ENCODE data around the gene STX17. TPM values are rescaled to one million over a fixed set of nuclear protein-coding genes. Genes with fewer than 3 reads are reported as not detected.
A peak's percentile ranks its signal among the peaks of the same experiment; 100 is the strongest.
"Not testable (repeated sequence)": the region's sequence is repeated elsewhere in the genome, so short reads cannot be mapped to it uniquely, and the experiment has no call there.

STX17 gene
- 10 to 100 TPM; 27.4 to 33.4 TPM for total RNA-seq

DNA sequence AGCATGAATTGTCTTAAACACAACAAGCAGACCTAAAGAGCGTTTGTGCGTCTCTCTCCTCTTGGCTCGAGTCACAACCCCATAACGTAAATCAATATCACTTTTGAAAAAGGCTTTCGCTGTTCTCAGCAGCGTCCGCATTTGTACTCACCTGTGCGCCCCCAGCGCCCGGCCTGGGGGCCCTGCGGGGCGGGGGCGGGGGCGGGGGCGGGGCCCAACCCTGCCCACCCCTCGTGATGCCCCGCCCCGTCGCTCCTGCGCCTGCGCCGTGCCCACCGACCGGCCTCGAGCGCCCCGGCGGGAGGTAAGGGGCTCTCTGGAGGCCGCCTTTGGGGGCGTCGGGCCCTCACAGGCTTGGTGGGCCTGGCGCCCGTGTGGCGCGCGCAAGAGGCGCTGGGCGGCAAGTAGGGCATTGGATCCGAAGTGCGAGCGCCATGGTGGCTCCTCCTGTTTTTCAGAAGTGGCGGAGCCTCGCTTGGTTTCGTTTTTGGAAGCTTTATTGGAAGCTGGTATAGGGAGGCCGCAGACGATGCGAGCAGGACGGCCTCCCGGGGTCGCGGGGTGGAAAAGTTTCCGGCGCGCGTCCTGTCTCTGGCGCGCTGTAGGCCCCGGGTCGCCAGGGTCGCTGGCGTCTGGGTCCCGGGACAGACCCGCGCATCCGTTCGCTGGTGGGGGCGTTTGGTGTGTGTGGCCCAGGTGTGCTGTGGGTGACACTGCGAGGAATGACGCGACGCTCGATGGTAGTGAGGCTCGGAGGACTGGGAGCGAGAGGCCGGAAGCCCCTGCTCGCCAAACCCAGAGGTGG, at the start of gene STX17:
STX17 (plus strand) TSS at position 252 of the 805 bp plus-strand sequence. CDS start 8,586 bp downstream, outside the sequence.
- Mint-ChIP-seq H3K27ac (peak within 1 kb of the TSS; percentile 96), H3K27me3 (peaks cover 3% of the 10 kb centered on the region), H3K9me3 (no peaks in the 10 kb centered on the region), H3K4me1 (peaks cover 31% of the 10 kb centered on the region), H3K36me3 (peaks cover 4% of the 10 kb centered on the region), H3K4me3 (peak within 1 kb of the TSS; percentile 97)
- DNase-seq, result peak; percentile 81

DNA sequence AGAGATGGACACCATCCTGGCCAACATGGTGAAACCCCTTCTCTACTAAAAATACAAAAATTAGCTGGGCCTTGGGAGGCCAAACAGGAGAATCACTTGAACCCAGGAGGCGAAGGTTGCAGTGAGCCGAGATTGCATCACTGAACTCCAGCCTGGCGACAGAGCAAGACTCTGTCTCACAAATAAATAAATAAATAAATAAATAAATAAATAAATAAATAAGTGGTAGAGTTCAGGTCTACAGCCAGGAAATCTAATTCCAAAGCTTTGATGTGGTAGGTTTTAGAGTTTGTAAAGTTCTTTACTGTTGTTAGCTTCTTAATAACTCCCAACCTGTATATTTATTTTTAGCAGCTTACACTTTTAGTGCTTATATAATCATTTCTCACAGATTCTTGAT, 48.9 kb upstream of the STX17 start:
- H3K4me3 Mint-ChIP-seq, DNase-seq, H3K4me1 Mint-ChIP-seq, H3K27me3 Mint-ChIP-seq, H3K9me3 Mint-ChIP-seq, H3K27ac Mint-ChIP-seq: not testable (repeated sequence)
- H3K36me3 Mint-ChIP-seq, result peaks cover 62% of the 10 kb centered on the region

DNA sequence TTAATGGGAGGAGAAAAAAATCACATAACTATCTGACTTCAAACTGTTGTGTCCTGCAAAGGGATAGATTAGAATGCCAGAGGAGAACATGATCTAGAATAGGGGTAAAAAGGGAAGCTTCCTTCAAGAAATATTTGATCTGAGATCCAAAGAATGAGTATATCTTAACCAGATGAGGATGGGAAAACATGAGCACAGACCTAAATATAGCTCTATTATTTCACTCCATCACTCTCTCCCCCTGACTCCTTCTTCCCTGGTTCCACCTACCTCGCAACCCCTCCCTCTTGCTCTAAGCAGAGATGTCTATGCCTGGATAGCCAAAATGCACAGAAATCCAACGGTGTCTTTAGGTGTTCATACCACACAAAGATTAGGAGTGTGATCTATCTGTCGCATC, 48.4 kb upstream of the STX17 start:
- H3K27me3 Mint-ChIP-seq, result no peaks in the 10 kb centered on the region
- no peak overlapping the region for H3K4me3 Mint-ChIP-seq
- H3K36me3 Mint-ChIP-seq, result peaks cover 62% of the 10 kb centered on the region
- H3K4me1 Mint-ChIP-seq, result no peaks in the 10 kb centered on the region
- H3K9me3 Mint-ChIP-seq, result no peaks in the 10 kb centered on the region
- DNase-seq, result no peak
- H3K27ac Mint-ChIP-seq, result no peak overlapping the region

DNA sequence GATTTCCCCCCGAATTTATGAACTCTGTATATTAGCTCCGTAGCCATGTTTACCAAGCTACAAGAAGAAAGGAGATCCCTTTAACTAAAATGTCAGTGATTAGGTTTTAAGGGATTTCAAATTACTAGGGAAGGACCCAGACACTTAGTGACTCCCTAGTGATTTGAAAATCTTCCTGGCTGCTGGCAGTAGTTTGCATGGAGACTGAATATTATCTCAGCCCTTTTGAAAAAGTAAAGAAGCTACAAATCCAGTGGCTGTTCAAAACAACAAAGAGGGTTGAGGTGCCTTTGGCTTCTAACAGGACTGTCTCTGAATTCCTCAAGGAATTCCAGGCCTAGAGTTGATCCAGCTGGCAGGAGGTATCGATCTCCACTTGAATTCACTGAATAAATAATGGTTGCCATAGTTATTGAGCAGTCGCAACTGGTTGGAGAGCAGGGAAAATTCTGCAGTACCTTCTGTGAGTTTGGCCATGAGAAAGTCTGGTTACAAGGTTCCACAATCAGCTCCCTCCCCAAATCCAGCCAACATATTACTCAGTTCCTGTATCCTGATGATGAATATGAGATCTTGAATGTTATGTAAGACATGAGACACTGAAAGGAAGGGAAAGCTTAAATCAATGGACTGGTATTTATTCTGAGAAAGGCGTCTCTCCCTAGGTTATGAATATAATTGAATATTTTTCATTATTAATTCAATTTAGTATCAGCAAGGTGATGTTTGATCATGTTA, 47.0 kb upstream of the STX17 start:
- Mint-ChIP-seq H3K36me3 (peaks cover 72% of the 10 kb centered on the region), H3K4me1 (no peaks in the 10 kb centered on the region), H3K27me3 (no peaks in the 10 kb centered on the region), H3K27ac (no peak overlapping the region), H3K9me3 (no peaks in the 10 kb centered on the region), H3K4me3 (no peak overlapping the region)
- DNase-seq, result no peak

DNA sequence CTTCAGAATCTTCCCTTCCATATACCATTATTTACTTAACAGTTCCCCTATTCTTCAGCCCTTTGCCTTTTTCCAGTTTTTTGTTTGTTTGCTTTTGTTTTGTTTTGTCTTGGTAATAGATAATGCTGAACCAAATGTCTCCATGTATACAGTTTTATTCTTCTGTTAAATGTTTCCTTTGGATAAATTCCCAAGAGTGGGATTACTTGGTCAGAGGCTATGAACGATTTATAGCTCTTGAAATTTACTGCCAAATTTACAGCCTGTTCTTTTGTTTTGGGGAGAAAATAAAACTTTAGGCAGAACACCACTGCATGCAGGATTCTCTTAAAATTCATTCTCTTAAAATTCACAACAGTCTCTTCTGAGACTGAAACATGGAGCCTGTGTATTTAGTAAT, 46.2 kb upstream of the STX17 start:
- H3K27me3 Mint-ChIP-seq, result no peaks in the 10 kb centered on the region

GRCh38 chr9:99863955-99864354, 42.5 kb upstream of the STX17 start:
- Mint-ChIP-seq H3K27ac (no peak overlapping the region), H3K4me1 (peaks cover 16% of the 10 kb centered on the region), H3K9me3 (no peaks in the 10 kb centered on the region), H3K27me3 (no peaks in the 10 kb centered on the region), H3K36me3 (peaks cover 45% of the 10 kb centered on the region), H3K4me3 (no peak overlapping the region)
- DNase-seq, result no peak

More for the DNA sequence above, 46.2 kb upstream of the STX17 start:
- H3K27ac Mint-ChIP-seq, result no peak overlapping the region
- no peak overlapping the region for H3K4me3 Mint-ChIP-seq
- no peaks in the 10 kb centered on the region for H3K9me3 Mint-ChIP-seq
- no peaks in the 10 kb centered on the region for H3K4me1 Mint-ChIP-seq
- H3K36me3 Mint-ChIP-seq, result peaks cover 67% of the 10 kb centered on the region
- no peak for DNase-seq

DNA sequence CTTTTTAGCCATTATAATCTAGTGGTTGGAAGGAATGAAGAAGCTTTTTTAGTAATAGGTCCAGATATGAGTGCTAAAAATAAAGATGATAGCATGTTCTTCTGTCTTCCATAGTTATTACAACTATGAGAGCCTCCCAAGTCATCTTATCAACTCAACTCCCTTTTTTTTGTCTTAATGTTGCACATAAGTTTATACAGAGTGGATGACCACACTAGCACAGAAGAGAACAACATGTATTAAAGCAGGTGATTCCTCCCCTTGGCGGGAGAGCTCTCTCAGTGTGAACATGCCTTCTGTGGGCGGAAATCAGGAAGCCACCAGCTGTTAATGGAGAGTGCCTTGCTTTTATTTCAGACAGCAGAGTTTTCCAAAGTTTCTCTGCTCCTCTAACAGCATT, 40.1 kb upstream of the STX17 start:
- Mint-ChIP-seq H3K27ac (no peak overlapping the region), H3K27me3 (no peaks in the 10 kb centered on the region), H3K9me3 (no peaks in the 10 kb centered on the region), H3K4me3 (no peak overlapping the region), H3K36me3 (peaks cover 30% of the 10 kb centered on the region), H3K4me1 (peaks cover 16% of the 10 kb centered on the region)
- DNase-seq, result no peak

- Mint-ChIP-seq H3K4me1 (peaks cover 16% of the 10 kb centered on the region), H3K36me3 (peaks cover 21% of the 10 kb centered on the region), H3K9me3 (no peaks in the 10 kb centered on the region), H3K27me3 (no peaks in the 10 kb centered on the region), H3K27ac (no peak overlapping the region), H3K4me3 (no peak overlapping the region)
- DNase-seq, result no peak
Measured at GRCh38 chr9:99867536-99867935, 38.9 kb upstream of the STX17 start.

GRCh38 chr9:99867968-99868367, 38.5 kb upstream of the STX17 start:
- Mint-ChIP-seq H3K36me3 (peaks cover 16% of the 10 kb centered on the region), H3K9me3 (no peaks in the 10 kb centered on the region), H3K4me3 (no peak overlapping the region), H3K27me3 (no peaks in the 10 kb centered on the region), H3K4me1 (peaks cover 16% of the 10 kb centered on the region), H3K27ac (no peak overlapping the region)
- DNase-seq, result no peak

GRCh38 chr9:99868845-99869244, 37.6 kb upstream of the STX17 start:
- H3K27ac Mint-ChIP-seq, result no peak overlapping the region
- H3K9me3 Mint-ChIP-seq, result no peaks in the 10 kb centered on the region
- peaks cover 18% of the 10 kb centered on the region for H3K4me1 Mint-ChIP-seq
- peaks cover 2% of the 10 kb centered on the region for H3K27me3 Mint-ChIP-seq
- H3K4me3 Mint-ChIP-seq, result no peak overlapping the region
- no peak for DNase-seq
- H3K36me3 Mint-ChIP-seq, result peaks cover 8% of the 10 kb centered on the region

DNA sequence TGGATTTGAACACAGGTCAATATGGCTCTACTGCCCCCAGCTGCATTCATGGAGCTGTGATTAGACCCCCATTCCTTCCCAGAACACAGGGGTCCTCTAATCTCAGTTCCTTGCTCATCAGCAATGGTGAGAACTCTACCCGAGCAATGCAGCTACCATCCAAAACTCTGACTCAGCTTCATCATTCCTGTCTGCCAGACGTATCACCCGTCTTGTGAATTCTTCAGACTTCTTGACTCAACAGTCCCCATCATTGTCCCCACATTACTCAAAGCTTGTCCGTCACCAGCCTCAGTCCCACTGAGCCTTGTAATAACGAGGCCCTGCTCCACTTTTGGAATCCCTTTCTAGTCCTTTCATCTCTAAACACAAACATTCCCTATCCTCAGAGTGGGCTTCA, 36.3 kb upstream of the STX17 start:
- Mint-ChIP-seq H3K27ac (no peak overlapping the region), H3K4me1 (peaks cover 22% of the 10 kb centered on the region), H3K27me3 (peaks cover 6% of the 10 kb centered on the region), H3K4me3 (no peak overlapping the region), H3K9me3 (no peaks in the 10 kb centered on the region), H3K36me3 (peaks cover 5% of the 10 kb centered on the region)
- no peak for DNase-seq

GRCh38 chr9:99873531-99873930, 32.9 kb upstream of the STX17 start:
- Mint-ChIP-seq H3K9me3 (peaks cover 2% of the 10 kb centered on the region), H3K36me3 (no peaks in the 10 kb centered on the region), H3K4me3 (no peak overlapping the region), H3K4me1 (peaks cover 9% of the 10 kb centered on the region), H3K27ac (no peak overlapping the region), H3K27me3 (peaks cover 8% of the 10 kb centered on the region)
- no peak for DNase-seq

DNA sequence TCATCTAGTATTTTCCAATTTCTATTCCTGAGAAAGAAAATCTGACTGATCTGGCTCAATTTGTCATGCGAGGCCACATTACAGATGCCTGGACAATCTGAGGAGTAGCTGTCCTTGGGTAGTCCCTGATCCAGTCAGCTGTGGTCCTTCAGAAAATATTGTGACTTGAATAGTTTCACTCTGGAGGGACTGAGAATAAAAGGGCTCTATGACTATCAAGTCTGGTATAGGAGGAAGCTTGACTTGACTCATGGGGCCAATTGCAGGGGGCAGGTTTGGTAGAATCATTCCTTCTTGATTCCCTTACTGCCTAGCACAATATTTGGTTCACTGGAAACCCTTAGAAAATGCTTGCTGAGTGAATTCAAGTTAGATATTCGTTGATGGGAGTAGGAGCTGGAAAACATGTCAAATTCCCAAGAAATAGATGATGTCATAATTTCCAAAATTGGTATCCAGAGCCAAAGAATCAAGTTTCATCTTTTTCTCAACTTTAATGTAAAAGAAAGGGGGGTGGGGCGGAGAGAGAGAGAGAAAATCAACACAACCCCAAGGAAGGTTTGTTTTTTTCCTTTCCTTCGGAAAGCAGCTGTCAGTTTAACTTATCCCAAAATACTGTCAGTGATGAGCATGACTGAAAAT, 32.4 kb upstream of the STX17 start:
- no peaks in the 10 kb centered on the region for H3K36me3 Mint-ChIP-seq
- DNase-seq, result no peak
- H3K27ac Mint-ChIP-seq, result no peak overlapping the region
- H3K4me3 Mint-ChIP-seq, result no peak overlapping the region
- peaks cover 6% of the 10 kb centered on the region for H3K4me1 Mint-ChIP-seq
- H3K9me3 Mint-ChIP-seq, result peaks cover 2% of the 10 kb centered on the region
- H3K27me3 Mint-ChIP-seq, result peaks cover 8% of the 10 kb centered on the region

DNA sequence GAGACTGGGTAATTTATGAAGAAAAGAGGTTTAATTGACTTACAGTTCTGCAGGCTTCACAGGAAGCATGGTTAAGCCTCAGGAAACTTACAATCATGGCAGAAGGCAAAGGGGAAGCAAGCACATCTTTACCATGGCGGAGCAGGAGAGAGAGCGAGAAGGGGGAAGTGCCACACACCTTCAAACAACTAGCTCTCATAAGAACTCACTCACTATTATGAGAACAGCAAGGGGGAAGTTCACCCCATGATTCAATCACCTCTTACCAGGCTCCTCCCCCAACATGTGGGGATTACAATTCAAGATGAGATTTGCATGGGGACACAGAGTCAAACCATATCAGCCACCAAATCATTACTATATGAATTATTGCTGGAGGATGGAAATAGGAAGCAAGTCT, 30.3 kb upstream of the STX17 start:
- peaks cover 2% of the 10 kb centered on the region for H3K9me3 Mint-ChIP-seq
- peaks cover 2% of the 10 kb centered on the region for H3K36me3 Mint-ChIP-seq
- H3K4me1 Mint-ChIP-seq, result peaks cover 6% of the 10 kb centered on the region
- DNase-seq, result no peak
- no peak overlapping the region for H3K27ac Mint-ChIP-seq
- H3K4me3 Mint-ChIP-seq, result no peak overlapping the region
- peaks cover 8% of the 10 kb centered on the region for H3K27me3 Mint-ChIP-seq

DNA sequence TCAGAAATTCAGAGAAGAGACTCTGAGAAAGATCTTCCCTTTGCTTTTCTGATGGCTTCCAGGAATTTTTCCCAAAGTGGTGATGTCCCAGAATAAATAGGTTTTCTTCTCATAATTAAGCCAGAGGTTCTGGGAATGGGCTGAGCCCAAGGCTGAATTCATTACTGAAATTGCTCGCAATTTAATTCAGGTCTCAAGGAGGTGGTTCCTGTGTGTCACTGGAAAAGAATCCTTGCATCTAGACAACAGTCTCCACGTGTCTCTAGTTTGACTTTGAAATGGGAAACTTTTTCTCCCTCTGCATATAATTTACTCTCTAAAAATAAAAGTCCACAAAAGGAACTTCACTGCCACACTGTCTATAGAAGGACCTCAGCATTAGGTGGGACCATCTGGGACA, 27.8 kb upstream of the STX17 start:
- DNase-seq, result no peak
- Mint-ChIP-seq H3K27ac (no peak overlapping the region), H3K27me3 (peaks cover 8% of the 10 kb centered on the region), H3K4me3 (no peak overlapping the region), H3K4me1 (peaks cover 10% of the 10 kb centered on the region), H3K36me3 (peaks cover 4% of the 10 kb centered on the region), H3K9me3 (peaks cover 2% of the 10 kb centered on the region)

Measured in activated naive CD8-positive, alpha-beta T cell treated with anti-CD3 and anti-CD28 coated beads for 36 hours (primary cell).